ENCODE data around the gene OR51V1. TPM values are rescaled to one million over a fixed set of nuclear protein-coding genes. Genes with fewer than 3 reads are reported as not detected.
"Not testable (repeated sequence)": the region's sequence is repeated elsewhere in the genome, so short reads cannot be mapped to it uniquely, and the experiment has no call there.

Gene OR51V1
- total RNA-seq, 1 experiment from 2014 or later, result not detected

- peaks cover 5% of the 10 kb centered on the region for H3K9me3 Mint-ChIP-seq (ENCODE audit: low read depth, unreplicated experiment)
- peaks cover 9% of the 10 kb centered on the region for H3K27me3 Mint-ChIP-seq (ENCODE audit: unreplicated experiment)
- H3K4me3 Mint-ChIP-seq (ENCODE audit: low read depth, unreplicated experiment), result no peak overlapping the region
- intact Hi-C loops (cut with micrococcal nuclease; ENCODE audit: unreplicated experiment), result no loop called here
- CTCF ChIA-PET, result no interaction called here
- TF ChIP-seq, protein P1, sequence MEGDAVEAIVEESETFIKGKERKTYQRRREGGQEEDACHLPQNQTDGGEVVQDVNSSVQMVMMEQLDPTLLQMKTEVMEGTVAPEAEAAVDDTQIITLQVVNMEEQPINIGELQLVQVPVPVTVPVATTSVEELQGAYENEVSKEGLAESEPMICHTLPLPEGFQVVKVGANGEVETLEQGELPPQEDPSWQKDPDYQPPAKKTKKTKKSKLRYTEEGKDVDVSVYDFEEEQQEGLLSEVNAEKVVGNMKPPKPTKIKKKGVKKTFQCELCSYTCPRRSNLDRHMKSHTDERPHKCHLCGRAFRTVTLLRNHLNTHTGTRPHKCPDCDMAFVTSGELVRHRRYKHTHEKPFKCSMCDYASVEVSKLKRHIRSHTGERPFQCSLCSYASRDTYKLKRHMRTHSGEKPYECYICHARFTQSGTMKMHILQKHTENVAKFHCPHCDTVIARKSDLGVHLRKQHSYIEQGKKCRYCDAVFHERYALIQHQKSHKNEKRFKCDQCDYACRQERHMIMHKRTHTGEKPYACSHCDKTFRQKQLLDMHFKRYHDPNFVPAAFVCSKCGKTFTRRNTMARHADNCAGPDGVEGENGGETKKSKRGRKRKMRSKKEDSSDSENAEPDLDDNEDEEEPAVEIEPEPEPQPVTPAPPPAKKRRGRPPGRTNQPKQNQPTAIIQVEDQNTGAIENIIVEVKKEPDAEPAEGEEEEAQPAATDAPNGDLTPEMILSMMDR (IDR thresholded peaks at IDR 0.05; ENCODE audit: unreplicated experiment), result no peak
- DNase-seq, result no peak
- H3K36me3 Mint-ChIP-seq (ENCODE audit: insufficient read depth, unreplicated experiment), result no peaks in the 10 kb centered on the region
- no peaks in the 10 kb centered on the region for H3K4me1 Mint-ChIP-seq (ENCODE audit: low read depth, unreplicated experiment)
- H3K27ac Mint-ChIP-seq (ENCODE audit: unreplicated experiment), result no peak overlapping the region
- BruUV-seq (replicated peaks), result no TSS peak
Measured at GRCh38 chr11:5171856-5172255, 28.6 kb downstream of the OR51V1 start.

DNA sequence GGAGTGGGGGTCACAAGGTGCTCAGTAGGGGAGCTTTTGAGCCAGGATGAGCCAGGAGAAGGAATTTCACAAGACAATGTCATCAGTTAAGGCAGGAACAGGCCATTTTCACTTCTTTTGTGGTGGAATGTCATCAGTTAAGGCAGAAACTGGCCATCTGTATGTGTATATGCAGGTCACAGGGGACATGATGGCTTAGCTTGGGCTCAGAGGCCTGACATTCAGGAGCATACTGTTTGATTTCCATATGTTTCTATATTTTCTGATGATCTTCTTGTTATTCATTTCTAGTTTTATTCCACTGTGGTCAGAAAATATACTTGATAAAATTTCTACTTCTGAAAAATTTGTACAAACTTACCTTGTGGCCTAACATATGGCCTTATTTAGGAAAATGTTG, 34.6 kb downstream of the OR51V1 start:
- peaks cover 41% of the 10 kb centered on the region for H3K27me3 Mint-ChIP-seq (ENCODE audit: unreplicated experiment)
- intact Hi-C loops (cut with micrococcal nuclease; ENCODE audit: unreplicated experiment); BruUV-seq (replicated peaks): not testable (repeated sequence)

DNA sequence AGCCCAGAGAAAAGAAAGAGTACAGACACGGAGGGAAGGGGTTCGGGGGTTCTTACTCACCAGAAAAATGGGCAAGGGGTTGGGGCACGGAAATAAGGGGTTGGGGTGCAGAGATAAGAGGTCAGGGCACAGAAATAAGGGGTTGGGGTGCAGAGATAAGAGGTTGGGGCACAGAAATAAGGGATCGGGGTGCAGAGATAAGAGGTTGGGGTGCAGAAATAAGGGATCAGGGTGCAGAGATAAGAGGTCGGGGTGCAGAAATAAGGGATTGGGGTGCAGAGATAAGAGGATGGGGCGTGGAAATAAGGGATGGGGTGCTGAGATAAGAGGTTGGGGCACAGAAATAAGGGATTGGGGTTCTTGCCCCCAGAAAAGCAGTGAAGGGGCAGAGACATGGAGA, 35.7 kb downstream of the OR51V1 start:
- H3K4me3 Mint-ChIP-seq (ENCODE audit: low read depth, unreplicated experiment); H3K4me1 Mint-ChIP-seq (ENCODE audit: low read depth, unreplicated experiment); BruUV-seq (replicated peaks); CTCF ChIA-PET; H3K27ac Mint-ChIP-seq (ENCODE audit: unreplicated experiment); H3K36me3 Mint-ChIP-seq (ENCODE audit: insufficient read depth, unreplicated experiment); H3K9me3 Mint-ChIP-seq (ENCODE audit: low read depth, unreplicated experiment); DNase-seq; intact Hi-C loops (cut with micrococcal nuclease; ENCODE audit: unreplicated experiment): not testable (repeated sequence)
- H3K27me3 Mint-ChIP-seq (ENCODE audit: unreplicated experiment), result peaks cover 32% of the 10 kb centered on the region

More for the DNA sequence above, 34.6 kb downstream of the OR51V1 start:
- CTCF ChIA-PET; H3K4me3 Mint-ChIP-seq (ENCODE audit: low read depth, unreplicated experiment); H3K4me1 Mint-ChIP-seq (ENCODE audit: low read depth, unreplicated experiment); H3K9me3 Mint-ChIP-seq (ENCODE audit: low read depth, unreplicated experiment); H3K27ac Mint-ChIP-seq (ENCODE audit: unreplicated experiment); DNase-seq; H3K36me3 Mint-ChIP-seq (ENCODE audit: insufficient read depth, unreplicated experiment): not testable (repeated sequence)

DNA sequence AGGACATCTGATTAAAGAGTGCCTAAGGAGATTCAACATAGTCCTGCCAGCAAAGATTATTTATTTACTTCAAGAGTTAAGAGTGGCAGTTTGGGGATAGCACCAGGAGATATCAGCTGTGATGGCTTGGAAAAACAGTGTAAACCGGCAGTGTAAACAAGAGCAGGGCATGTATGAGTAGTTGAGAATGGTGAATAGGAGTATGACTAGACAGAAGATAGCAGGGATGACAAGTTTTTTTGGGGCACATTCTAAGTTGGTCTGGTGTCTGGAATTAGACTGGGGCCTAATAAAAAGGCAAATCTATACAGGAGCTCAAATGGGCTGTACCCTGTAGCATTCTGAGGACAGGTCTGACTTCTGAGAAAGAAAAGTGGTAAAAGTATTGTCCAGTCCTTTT, 39.4 kb downstream of the OR51V1 start:
- H3K27ac Mint-ChIP-seq (ENCODE audit: unreplicated experiment); BruUV-seq (replicated peaks); H3K4me3 Mint-ChIP-seq (ENCODE audit: low read depth, unreplicated experiment); intact Hi-C loops (cut with micrococcal nuclease; ENCODE audit: unreplicated experiment); DNase-seq; H3K36me3 Mint-ChIP-seq (ENCODE audit: insufficient read depth, unreplicated experiment); H3K4me1 Mint-ChIP-seq (ENCODE audit: low read depth, unreplicated experiment); CTCF ChIA-PET; H3K9me3 Mint-ChIP-seq (ENCODE audit: low read depth, unreplicated experiment): not testable (repeated sequence)
- H3K27me3 Mint-ChIP-seq (ENCODE audit: unreplicated experiment), result peaks cover 32% of the 10 kb centered on the region

GRCh38 chr11:5160217-5160616, 40.3 kb downstream of the OR51V1 start:
- H3K27ac Mint-ChIP-seq (ENCODE audit: unreplicated experiment); H3K4me1 Mint-ChIP-seq (ENCODE audit: low read depth, unreplicated experiment); DNase-seq; H3K36me3 Mint-ChIP-seq (ENCODE audit: insufficient read depth, unreplicated experiment); H3K9me3 Mint-ChIP-seq (ENCODE audit: low read depth, unreplicated experiment); H3K4me3 Mint-ChIP-seq (ENCODE audit: low read depth, unreplicated experiment); intact Hi-C loops (cut with micrococcal nuclease; ENCODE audit: unreplicated experiment); BruUV-seq (replicated peaks); CTCF ChIA-PET: not testable (repeated sequence)
- H3K27me3 Mint-ChIP-seq (ENCODE audit: unreplicated experiment), result peaks cover 27% of the 10 kb centered on the region

GRCh38 chr11:5159806-5160205, 40.7 kb downstream of the OR51V1 start:
- Mint-ChIP-seq H3K27ac (ENCODE audit: unreplicated experiment) (no peak overlapping the region), H3K4me1 (ENCODE audit: low read depth, unreplicated experiment) (no peaks in the 10 kb centered on the region), H3K27me3 (ENCODE audit: unreplicated experiment) (peaks cover 23% of the 10 kb centered on the region), H3K4me3 (ENCODE audit: low read depth, unreplicated experiment) (no peak overlapping the region), H3K36me3 (ENCODE audit: insufficient read depth, unreplicated experiment) (no peaks in the 10 kb centered on the region), H3K9me3 (ENCODE audit: low read depth, unreplicated experiment) (peaks cover 5% of the 10 kb centered on the region)
- TF ChIP-seq, protein P1 (IDR thresholded peaks at IDR 0.05; ENCODE audit: unreplicated experiment), result no peak
- intact Hi-C loops (cut with micrococcal nuclease; ENCODE audit: unreplicated experiment), result no loop called here
- CTCF ChIA-PET, result no interaction called here
- DNase-seq, result no peak
- BruUV-seq (replicated peaks), result no TSS peak
